HG03354 (cell line): ENCODE measurements around the gene ELF3.
"Not testable (repeated sequence)": the region's sequence is repeated elsewhere in the genome, so short reads cannot be mapped to it uniquely, and the experiment has no call there.

Experiments used
- ATAC-seq: cut with Tn5 transposase; IDR thresholded peaks from one replicate; pipeline ENCODE4 v1.9.1; 2021; ENCODE audit warnings: mild to moderate bottlenecking; ENCODE audit not compliant: unreplicated experiment, poor library complexity, severe bottlenecking

Gene ELF3

DNA sequence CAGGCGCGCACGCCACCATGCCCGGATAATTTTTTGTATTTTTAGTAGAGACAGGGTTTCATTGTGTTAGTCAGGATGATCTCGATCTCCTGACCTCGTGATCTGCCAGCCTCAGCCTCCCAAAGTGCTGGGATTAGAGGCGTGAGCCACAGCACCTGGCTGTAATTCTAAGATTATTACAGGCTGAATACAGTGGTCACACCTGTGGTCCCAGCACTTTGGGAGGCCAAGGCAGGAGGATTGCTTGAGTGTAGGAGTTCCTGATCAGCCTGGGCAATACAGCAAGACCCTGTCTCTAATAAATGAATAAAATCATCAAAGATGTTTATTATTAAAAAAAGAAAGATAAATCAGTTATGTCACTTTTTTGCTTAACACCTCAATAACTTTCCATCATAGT lies 52.2 kb downstream of the ELF3 start:
- not testable (repeated sequence) for ATAC-seq

DNA sequence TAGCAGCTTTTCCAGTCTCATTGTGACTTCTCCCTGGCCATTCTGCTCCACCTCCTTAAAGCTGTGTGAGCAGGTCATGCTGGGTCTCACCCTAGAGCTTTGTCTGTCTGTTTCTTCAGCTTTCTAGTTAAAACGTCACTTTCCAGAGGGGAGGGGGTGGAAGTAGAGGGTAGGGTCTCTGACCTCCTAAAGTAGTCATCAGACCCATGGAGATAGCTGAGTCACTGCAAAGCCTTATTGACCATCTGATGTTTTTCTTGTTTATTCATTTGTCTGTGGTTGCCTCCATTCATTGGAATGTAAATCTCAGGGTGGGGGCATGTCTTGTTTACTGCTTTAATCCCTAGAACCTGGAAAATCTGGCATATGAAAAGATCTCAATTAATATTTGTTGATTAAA lies 52.7 kb downstream of the ELF3 start:
- ATAC-seq, result no peak

DNA sequence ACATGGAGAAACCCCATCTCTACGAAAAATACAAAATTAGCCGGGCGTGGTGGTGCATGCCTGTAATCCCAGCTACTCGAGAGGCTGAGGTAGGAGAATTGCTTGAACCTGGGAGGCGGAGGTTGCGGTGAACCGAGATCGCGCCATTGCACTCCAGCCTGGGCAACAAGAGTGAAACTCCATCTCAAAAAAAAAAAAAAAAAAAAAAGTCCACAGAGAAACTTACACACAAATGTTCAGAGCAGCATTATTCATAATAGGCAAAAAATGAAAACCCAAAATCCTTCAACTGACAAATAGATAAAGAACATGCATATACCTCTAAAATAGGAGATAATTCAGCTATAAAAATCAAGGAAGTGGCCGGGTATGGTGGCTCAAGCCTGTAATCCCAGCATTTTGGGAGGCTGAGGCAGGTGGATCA lies 54.5 kb downstream of the ELF3 start:
- not testable (repeated sequence) for ATAC-seq
